HepG2 (cell line): ENCODE results near the gene PSMB10. TPM values are rescaled to one million over a fixed set of nuclear protein-coding genes. Genes with fewer than 3 reads are reported as not detected.
A peak's percentile ranks its signal among the peaks of the same experiment; 100 is the strongest.

Experiments used
- ATAC-seq: fragments of 200-7000 bp; cut with Tn5 transposase; 3 replicates; pipeline ENCODE4 v1.9.1; 2020; ENCODE audit warnings: mild to moderate bottlenecking, moderate library complexity
- BruUV-seq: library from RNA; stranded (reverse); fragments of 400-500 nt; replicated peaks from 2 replicates; lab custom pipeline; 2021; lab: Mats Ljungman, UMichigan
- CTCF ChIA-PET: fragments of 300-600 bp; formaldehyde crosslinking; extraction: SDS; loops from one replicate; lab custom pipeline; 2021; ENCODE audit warnings: low total read pairs, inconsistent platforms, low intra/inter-chr PET ratio; lab: Yijun Ruan, JAX
- POLR2A ChIA-PET: fragments of 350-600 bp; sonication (Branson Sonifier 250); formaldehyde crosslinking; loops from one replicate; lab custom pipeline; 2020; ENCODE audit warnings: antibody characterized with exemption, inconsistent platforms; lab: Yijun Ruan, JAX
- DNase-seq: peaks from one replicate; pipeline ENCODE4 v3.0.0-alpha.2; 2015; ENCODE audit warnings: low spot score
- FAIRE-seq: peaks from 3 replicates; lab custom pipeline; 2011; peaks lifted over from hg19 to GRCh38; lab: Jason Lieb, UNC
- H2AFZ ChIP-seq: one replicate; pipeline ENCODE4 v1.6.1; 2011; ENCODE audit warnings: low read length, inconsistent platforms
- H3K27ac ChIP-seq: fragments of 300-600 bp; 3 replicates; pipeline ENCODE4 v1.8.0; 2011; ENCODE audit warnings: mixed run types, mild to moderate bottlenecking, mixed read lengths, low read length, inconsistent platforms; ENCODE audit not compliant: insufficient read depth; ENCODE audit errors: extremely low read length
- H3K27me3 ChIP-seq, 2 experiments: fragments of 200-600 bp in 1 of 2; 2 replicates in 1 of 2; 3 replicates in 1 of 2; pipeline versions ENCODE4 v1.6.0 to v1.8.0; 2011; ENCODE audit warnings: low read length in 2 of 2, mild to moderate bottlenecking in 2 of 2, moderate library complexity in 2 of 2, inconsistent platforms in 1 of 2; ENCODE audit not compliant: insufficient read depth in 2 of 2, control insufficient read depth in 1 of 2
- H3K36me3 ChIP-seq, 2 experiments: fragments of 200-600 bp in 1 of 2; replicated peaks in 1 of 2; 2 replicates in 1 of 2; 3 replicates in 1 of 2; pipeline versions ENCODE4 v1.5.1 to v1.8.0; 2011; ENCODE audit warnings: low read length in 2 of 2, inconsistent platforms in 1 of 2; ENCODE audit not compliant: insufficient read depth in 2 of 2, control insufficient read depth in 1 of 2
- H3K4me1 ChIP-seq: 2 replicates; pipeline ENCODE4 v1.5.1; 2012; ENCODE audit warnings: low read length, inconsistent platforms; ENCODE audit not compliant: insufficient read depth
- H3K4me2 ChIP-seq: 2 replicates; pipeline ENCODE4 v1.6.0; 2011; ENCODE audit warnings: low read depth, low read length, inconsistent platforms
- H3K4me3 ChIP-seq, 3 experiments: fragments of 200-600 bp in 1 of 3; sonication (generic), shearing (Covaris generic) in 1 of 3; replicated peaks in 1 of 3; 2 replicates each; pipeline ENCODE4 v1.5.1; 2011 to 2016; ENCODE audit warnings: low read length in 3 of 3, inconsistent platforms in 2 of 3, low read depth in 2 of 3, mild to moderate bottlenecking in 2 of 3, control low read depth in 1 of 3, mixed read lengths in 1 of 3; ENCODE audit not compliant: insufficient read depth in 1 of 3
- H3K79me2 ChIP-seq: one replicate; pipeline ENCODE4 v1.6.1; 2011; ENCODE audit warnings: low read length, inconsistent platforms; ENCODE audit not compliant: insufficient read depth
- H3K9ac ChIP-seq: 2 replicates; pipeline ENCODE4 v1.6.0; 2011; ENCODE audit warnings: mild to moderate bottlenecking, low read depth, low read length, inconsistent platforms; ENCODE audit not compliant: insufficient read depth
- H3K9me3 ChIP-seq: 2 replicates; pipeline ENCODE4 v1.5.1; 2012; ENCODE audit warnings: mild to moderate bottlenecking, low read length
- H4K20me1 ChIP-seq: 2 replicates; pipeline ENCODE4 v1.6.0; 2011; ENCODE audit warnings: inconsistent platforms, mild to moderate bottlenecking, low read length, moderate library complexity; ENCODE audit not compliant: insufficient read depth
- BHLHE40 ChIP-seq: IDR thresholded peaks from 2 replicates; pipeline ENCODE4 v1.6.1; 2011; ENCODE audit warnings: low read length, improper control_type of control experiment
- GATAD1 ChIP-seq: IDR thresholded peaks from 2 replicates; pipeline ENCODE4 v1.6.1; 2016; ENCODE audit warnings: missing genetic modification reagents, missing compliant biosample characterization
- HOXA9 ChIP-seq: sonication (generic); formaldehyde crosslinking; IDR thresholded peaks from 2 replicates; pipeline ENCODE4 v1.8.1; 2022; ENCODE audit warnings: missing genetic modification reagents, mild to moderate bottlenecking, moderate library complexity, borderline replicate concordance
- JARID2 ChIP-seq: sonication (generic); formaldehyde crosslinking; IDR thresholded peaks from 2 replicates; pipeline ENCODE4 v1.8.1; 2023; ENCODE audit warnings: missing genetic modification reagents, inconsistent platforms; ENCODE audit not compliant: insufficient replicate concordance
- JUN ChIP-seq: sonication (generic); formaldehyde crosslinking; IDR thresholded peaks from 2 replicates; pipeline ENCODE4 v1.4.0; 2020; ENCODE audit warnings: mild to moderate bottlenecking, missing genetic modification reagents
- KDM6A ChIP-seq: IDR thresholded peaks from 2 replicates; pipeline ENCODE4 v1.6.1; 2016; ENCODE audit warnings: low read depth
- NR2F2 ChIP-seq: IDR thresholded peaks from 2 replicates; pipeline ENCODE4 v1.6.1; 2012; ENCODE audit warnings: low read depth, inconsistent platforms, borderline replicate concordance
- RNF2 ChIP-seq: fragments of 450-650 bp; conservative IDR thresholded peaks from 2 replicates; pipeline ENCODE4 v1.6.1; 2016; ENCODE audit warnings: low read depth
- SMAD9 ChIP-seq: sonication (generic); formaldehyde crosslinking; IDR thresholded peaks from 2 replicates; pipeline ENCODE4 v1.5.1; 2020; ENCODE audit warnings: mild to moderate bottlenecking, missing genetic modification reagents
- ZBTB34 ChIP-seq: sonication (generic); formaldehyde crosslinking; IDR thresholded peaks from 2 replicates; pipeline ENCODE4 v1.8.0; 2022; ENCODE audit warnings: mild to moderate bottlenecking, missing genetic modification reagents
- ZC3H13 ChIP-seq: sonication (generic); formaldehyde crosslinking; IDR thresholded peaks from 2 replicates; pipeline ENCODE4 v1.8.1; 2023; ENCODE audit warnings: mild to moderate bottlenecking, missing genetic modification reagents, moderate library complexity
- ZMAT5 ChIP-seq: sonication (generic); formaldehyde crosslinking; IDR thresholded peaks from 2 replicates; pipeline ENCODE4 v1.5.0; 2020; ENCODE audit warnings: mild to moderate bottlenecking, low read depth, missing genetic modification reagents, borderline replicate concordance
- ZNF329 ChIP-seq: sonication (generic); formaldehyde crosslinking; IDR thresholded peaks from 2 replicates; pipeline ENCODE4 v1.9.0; 2021; ENCODE audit warnings: low read depth, mild to moderate bottlenecking, missing genetic modification reagents
- ZNF33A ChIP-seq: sonication (generic); formaldehyde crosslinking; IDR thresholded peaks from 2 replicates; pipeline ENCODE4 v1.5.1; 2020; ENCODE audit warnings: missing genetic modification reagents, mild to moderate bottlenecking, moderate library complexity, borderline replicate concordance
- ZNF549 ChIP-seq: sonication (generic); formaldehyde crosslinking; IDR thresholded peaks from 2 replicates; pipeline ENCODE4 v1.5.0; 2020; ENCODE audit warnings: missing genetic modification reagents
- ZNF766 ChIP-seq: sonication (generic); formaldehyde crosslinking; IDR thresholded peaks from 2 replicates; pipeline ENCODE4 v1.5.0; 2020; ENCODE audit warnings: missing genetic modification reagents, borderline replicate concordance
- WGBS: methylation state at CpG from one replicate; pipeline ENCODE4 v1.1.6; 2017; ENCODE audit warnings: low lambda C conversion rate; 5-methylcytosine and 5-hydroxymethylcytosine counted together
- in situ Hi-C: cut with HindIII; loops from 2 replicates; pipeline ENCODE4 v1.10.0; 2017; ENCODE audit warnings: low pct_unique_long_range_greater_than_20kb; ENCODE audit not compliant: extremely low pct_ligation_motif_present
- intact Hi-C: fragments of 100-400 bp; cut with micrococcal nuclease; formaldehyde crosslinking; loops from one replicate; pipeline ENCODE4 v1.10.0; 2022; ENCODE audit not compliant: unreplicated experiment
- polyA plus RNA-seq, 8 experiments: library from polyadenylated mRNA; depleted of rRNA in 3 of 8; stranded (reverse) in 7 of 8; unstranded in 1 of 8; fragments of >200 nt; fragmentation: Illumina TruSeq in 4 of 8; extraction: Trizol in 4 of 8; gene quantifications; 2 replicates each; pipeline versions ENCODE4 v1.2.1 to v1.2.3, GENCODE V29; 2011 to 2016; ENCODE audit warnings: low read depth in 4 of 8, missing spikeins in 1 of 8, mixed read lengths in 1 of 8; ENCODE audit not compliant: insufficient read depth in 1 of 8
- total RNA-seq, 5 experiments: library from RNA; depleted of rRNA; stranded (reverse); fragments of >200 nt; fragmentation: Illumina TruSeq; extraction: Trizol; gene quantifications; 2 replicates each; pipeline ENCODE4 v1.2.3, GENCODE V29; 2016; ENCODE audit warnings: low read depth in 1 of 5
- TF ChIP-seq, protein P1 (sequence below): sonication (generic); formaldehyde crosslinking; IDR thresholded peaks from 2 replicates; pipeline ENCODE4 v1.4.0; 2020; ENCODE audit warnings: missing genetic modification reagents

PSMB10 gene
- total and polyA plus RNA-seq, 2 of the 13 experiments (the other 11 are each of a cell fraction or from before 2014, with no cell fraction given) = 12.7 to 65.9 TPM

GRCh38 chr16:67934306-67935100, 2.1 kb downstream of the PSMB10 start:
- WGBS = 50% methylated on average over 5 of the region's 13 CpGs
- ATAC-seq (peak; percentile 3), DNase-seq (no peak), FAIRE-seq (no peak)
- H3K4me1 ChIP-seq = peaks cover 30% of the 10 kb centered on the region
- peaks cover 24% of the 10 kb centered on the region for H3K79me2 ChIP-seq
- ChIA-PET POLR2A (interaction anchor here (0.6 to 4.6 kb wide), 14 partner anchors 9 to 145 kb away, joined by 3 to 40 read pairs (median 8); partner anchors contain the start of genes LCAT, PSKH1, RANBP10 and TSNAXIP1), CTCF (interaction anchor here (2.4 kb wide), 1 partner anchor 118 kb away, joined by 6 read pairs; no protein-coding TSS in a partner anchor)
- no peaks in the 10 kb centered on the region; a peak in 1 of 5 replicates for H3K27me3 ChIP-seq
- in situ Hi-C loops = loop anchor here (10.0 kb wide), 1 partner anchor 270 kb away; the partner anchor contains the start of genes ACD, C16orf86, ENKD1 and PARD6A
- H3K9ac ChIP-seq = peak overlapping the region; percentile 67
- H3K9me3 ChIP-seq = no peaks in the 10 kb centered on the region
- no peak overlapping the region for H2AFZ ChIP-seq
- H3K4me3 ChIP-seq = peak overlapping the region; percentile 86 to 97 (median 97)
- H3K4me2 ChIP-seq = peak overlapping the region; percentile 99
- peaks cover 6 to 11% of the 10 kb centered on the region in 2 experiments; a peak in 2 of 5 replicates for H3K36me3 ChIP-seq
- H3K27ac ChIP-seq = peak overlapping the region; percentile 35
- BruUV-seq = no TSS peak
- no peaks in the 10 kb centered on the region for H4K20me1 ChIP-seq
- intact Hi-C loops = loop anchor here (1.0 kb wide), 2 partner anchors 9 to 106 kb away; no protein-coding TSS in a partner anchor
- TF ChIP-seq, protein P1, sequence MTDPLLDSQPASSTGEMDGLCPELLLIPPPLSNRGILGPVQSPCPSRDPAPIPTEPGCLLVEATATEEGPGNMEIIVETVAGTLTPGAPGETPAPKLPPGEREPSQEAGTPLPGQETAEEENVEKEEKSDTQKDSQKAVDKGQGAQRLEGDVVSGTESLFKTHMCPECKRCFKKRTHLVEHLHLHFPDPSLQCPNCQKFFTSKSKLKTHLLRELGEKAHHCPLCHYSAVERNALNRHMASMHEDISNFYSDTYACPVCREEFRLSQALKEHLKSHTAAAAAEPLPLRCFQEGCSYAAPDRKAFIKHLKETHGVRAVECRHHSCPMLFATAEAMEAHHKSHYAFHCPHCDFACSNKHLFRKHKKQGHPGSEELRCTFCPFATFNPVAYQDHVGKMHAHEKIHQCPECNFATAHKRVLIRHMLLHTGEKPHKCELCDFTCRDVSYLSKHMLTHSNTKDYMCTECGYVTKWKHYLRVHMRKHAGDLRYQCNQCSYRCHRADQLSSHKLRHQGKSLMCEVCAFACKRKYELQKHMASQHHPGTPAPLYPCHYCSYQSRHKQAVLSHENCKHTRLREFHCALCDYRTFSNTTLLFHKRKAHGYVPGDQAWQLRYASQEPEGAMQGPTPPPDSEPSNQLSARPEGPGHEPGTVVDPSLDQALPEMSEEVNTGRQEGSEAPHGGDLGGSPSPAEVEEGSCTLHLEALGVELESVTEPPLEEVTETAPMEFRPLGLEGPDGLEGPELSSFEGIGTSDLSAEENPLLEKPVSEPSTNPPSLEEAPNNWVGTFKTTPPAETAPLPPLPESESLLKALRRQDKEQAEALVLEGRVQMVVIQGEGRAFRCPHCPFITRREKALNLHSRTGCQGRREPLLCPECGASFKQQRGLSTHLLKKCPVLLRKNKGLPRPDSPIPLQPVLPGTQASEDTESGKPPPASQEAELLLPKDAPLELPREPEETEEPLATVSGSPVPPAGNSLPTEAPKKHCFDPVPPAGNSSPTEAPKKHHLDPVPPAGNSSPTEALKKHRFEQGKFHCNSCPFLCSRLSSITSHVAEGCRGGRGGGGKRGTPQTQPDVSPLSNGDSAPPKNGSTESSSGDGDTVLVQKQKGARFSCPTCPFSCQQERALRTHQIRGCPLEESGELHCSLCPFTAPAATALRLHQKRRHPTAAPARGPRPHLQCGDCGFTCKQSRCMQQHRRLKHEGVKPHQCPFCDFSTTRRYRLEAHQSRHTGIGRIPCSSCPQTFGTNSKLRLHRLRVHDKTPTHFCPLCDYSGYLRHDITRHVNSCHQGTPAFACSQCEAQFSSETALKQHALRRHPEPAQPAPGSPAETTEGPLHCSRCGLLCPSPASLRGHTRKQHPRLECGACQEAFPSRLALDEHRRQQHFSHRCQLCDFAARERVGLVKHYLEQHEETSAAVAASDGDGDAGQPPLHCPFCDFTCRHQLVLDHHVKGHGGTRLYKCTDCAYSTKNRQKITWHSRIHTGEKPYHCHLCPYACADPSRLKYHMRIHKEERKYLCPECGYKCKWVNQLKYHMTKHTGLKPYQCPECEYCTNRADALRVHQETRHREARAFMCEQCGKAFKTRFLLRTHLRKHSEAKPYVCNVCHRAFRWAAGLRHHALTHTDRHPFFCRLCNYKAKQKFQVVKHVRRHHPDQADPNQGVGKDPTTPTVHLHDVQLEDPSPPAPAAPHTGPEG = no peak
- TF ChIP-seq ZNF766 (CRISPR knock-in tag) (no peak), NR2F2 (no peak), JARID2 (CRISPR knock-in tag) (peak; percentile 33), BHLHE40 (no peak), RNF2 (no peak), ZMAT5 (CRISPR knock-in tag) (no peak), ZNF33A (CRISPR knock-in tag) (no peak), JUN (CRISPR knock-in tag) (no peak), ZNF329 (CRISPR knock-in tag) (no peak), HOXA9 (CRISPR knock-in tag) (no peak), SMAD9 (no peak), KDM6A (CRISPR knock-in tag) (no peak), GATAD1 (CRISPR knock-in tag) (no peak), ZNF549 (CRISPR knock-in tag) (no peak), ZBTB34 (CRISPR knock-in tag) (no peak), ZC3H13 (peak; percentile 23; the same call in 1 of the 2 replicates)
